T-cell (primary cell): ENCODE results near the gene GALNTL6. TPM values are rescaled to one million over a fixed set of nuclear protein-coding genes. Genes with fewer than 3 reads are reported as not detected.

Experiments
- ATAC-seq, 4 experiments: fragments of 200-7000 bp in 3 of 4; fragments of 150-1000 bp in 1 of 4; cut with Tn5 transposase; replicated peaks in 1 of 4; 1 replicate in 3 of 4; 2 replicates in 1 of 4; pipeline ENCODE4 v1.10.0; 2021; ENCODE audit warnings: moderate library complexity in 3 of 4, mild to moderate bottlenecking in 2 of 4, moderate number of reproducible peaks in 1 of 4
- CTCF ChIA-PET, 2 donors: fragments of 300-600 bp; sonication (Branson Sonifier 250); formaldehyde crosslinking; loops; one replicate each; lab custom pipeline; 2022; ENCODE audit warnings: antibody characterized with exemption in 2 of 2; lab: Charles Lee
- POLR2A ChIA-PET, 2 donors: fragments of 300-600 bp; sonication (Branson Sonifier 250); formaldehyde crosslinking; loops; one replicate each; lab custom pipeline; 2022; ENCODE audit warnings: antibody characterized with exemption in 2 of 2; lab: Charles Lee
- DNase-seq, 35 experiments: peaks; one replicate each; pipeline versions ENCODE4 v3.0.0 to v3.0.0-alpha.2; 2013 to 2023
- H3K27ac ChIP-seq: one replicate; pipeline ENCODE4 v1.5.1; 2013; ENCODE audit warnings: low read length
- H3K27me3 ChIP-seq, 2 experiments: replicated peaks in 1 of 2; 1 replicate in 1 of 2; 2 replicates in 1 of 2; pipeline versions ENCODE4 v1.6.1 to v1.7.0; 2013; ENCODE audit warnings: low read length in 1 of 2, mixed read lengths in 1 of 2; ENCODE audit not compliant: control insufficient read depth in 2 of 2, insufficient read depth in 2 of 2; ENCODE audit errors: extremely low read depth in 1 of 2
- H3K36me3 ChIP-seq, 2 donors: 1 replicate in 1 of 2; 2 replicates in 1 of 2; pipeline versions ENCODE4 v1.6.1 to v1.7.0; 2013; ENCODE audit warnings: low read length in 1 of 2; ENCODE audit not compliant: control insufficient read depth in 2 of 2, insufficient read depth in 1 of 2; ENCODE audit errors: extremely low read depth in 1 of 2
- H3K4me1 ChIP-seq, 2 experiments: 1 replicate in 1 of 2; 2 replicates in 1 of 2; pipeline versions ENCODE4 v1.6.1 to v1.7.0; 2013; ENCODE audit warnings: low read length in 2 of 2, mixed read lengths in 1 of 2; ENCODE audit not compliant: insufficient read depth in 2 of 2, control insufficient read depth in 1 of 2; ENCODE audit errors: extremely low read depth in 1 of 2
- H3K4me3 ChIP-seq, 2 donors: 1 replicate in 1 of 2; 2 replicates in 1 of 2; pipeline versions ENCODE4 v1.5.1 to v1.7.0; 2013; ENCODE audit warnings: mild to moderate bottlenecking in 2 of 2, low read length in 1 of 2, moderate library complexity in 1 of 2; ENCODE audit not compliant: control insufficient read depth in 1 of 2; ENCODE audit errors: extremely low read depth in 1 of 2
- H3K9me3 ChIP-seq: 2 replicates; pipeline ENCODE4 v1.7.0; 2013
- H3K27ac Mint-ChIP-seq, 2 donors: one replicate each; pipeline ENCODE4 v1.8.0; 2020 to 2021; ENCODE audit warnings: mild to moderate bottlenecking in 2 of 2, mixed read lengths in 2 of 2
- H3K27me3 Mint-ChIP-seq, 2 donors: one replicate each; pipeline ENCODE4 v1.8.0; 2021 to 2022; ENCODE audit warnings: mixed read lengths in 2 of 2
- H3K36me3 Mint-ChIP-seq: one replicate; pipeline ENCODE4 v1.8.0; 2021; ENCODE audit warnings: mixed read lengths
- H3K4me1 Mint-ChIP-seq, 3 donors: one replicate each; pipeline ENCODE4 v1.8.0; 2020 to 2022; ENCODE audit warnings: mixed read lengths in 3 of 3, mild to moderate bottlenecking in 1 of 3
- H3K4me3 Mint-ChIP-seq, 3 donors: one replicate each; pipeline ENCODE4 v1.8.0; 2020 to 2022; ENCODE audit warnings: mild to moderate bottlenecking in 3 of 3, mixed read lengths in 3 of 3, moderate library complexity in 3 of 3
- H3K9me3 Mint-ChIP-seq, 3 donors: one replicate each; pipeline ENCODE4 v1.8.0; 2020 to 2022; ENCODE audit warnings: mixed read lengths in 3 of 3
- WGBS: methylation state at CpG from one replicate; pipeline ENCODE4 v1.1.5; 2013; ENCODE audit warnings: missing lambda C conversion rate; ENCODE audit not compliant: insufficient coverage; 5-methylcytosine and 5-hydroxymethylcytosine counted together
- total RNA-seq, 35 experiments: library from RNA in 6 of 35; stranded (reverse) in 6 of 35; fragments of 120-200 nt in 1 of 35; gene quantifications; one replicate each; pipeline versions ENCODE4 v1.2.1 to v1.2.4 and lab custom pipeline; 2013 to 2026

Gene GALNTL6
- total RNA-seq, 5 donors from 2014 or later (not counting 1 experiment from before 2014, with no cell fraction given): not detected

GRCh38 chr4:172630280-172630679 is 817.1 kb downstream of the GALNTL6 start:
- H3K4me1 Mint-ChIP-seq: no peaks in the 10 kb centered on the region
- Histone ChIP-seq H3K9me3 (no peaks in the 10 kb centered on the region), H3K36me3 (no peaks in the 10 kb centered on the region), H3K4me3 (no peak overlapping the region), H3K27ac (no peak overlapping the region), H3K4me1 (no peaks in the 10 kb centered on the region), H3K27me3 (no peaks in the 10 kb centered on the region)
- H3K27me3 Mint-ChIP-seq: no peaks in the 10 kb centered on the region
- H3K4me3 Mint-ChIP-seq: no peak overlapping the region
- ChIA-PET CTCF (no interaction called here), POLR2A (no interaction called here)
- H3K36me3 Mint-ChIP-seq: no peaks in the 10 kb centered on the region
- WGBS: 41% methylated on average over 3 of the region's 3 CpGs
- ATAC-seq: no peak
- H3K9me3 Mint-ChIP-seq: peaks cover 7 to 19% (median 8%) of the 10 kb centered on the region in 3 donors
- no peak overlapping the region for H3K27ac Mint-ChIP-seq
- no peak for DNase-seq

GRCh38 chr4:172631832-172632231 is 818.6 kb downstream of the GALNTL6 start:
- POLR2A ChIA-PET: no interaction called here
- Histone ChIP-seq H3K36me3 (no peaks in the 10 kb centered on the region), H3K9me3 (no peaks in the 10 kb centered on the region), H3K4me3 (no peak overlapping the region), H3K27ac (no peak overlapping the region), H3K27me3 (no peaks in the 10 kb centered on the region), H3K4me1 (no peaks in the 10 kb centered on the region)
- Mint-ChIP-seq H3K4me3 (no peak overlapping the region), H3K27me3 (no peaks in the 10 kb centered on the region), H3K27ac (no peak overlapping the region), H3K4me1 (no peaks in the 10 kb centered on the region), H3K9me3 (peaks cover 3 to 16% (median 8%) of the 10 kb centered on the region in 3 donors), H3K36me3 (no peaks in the 10 kb centered on the region)
- ATAC-seq (no peak), DNase-seq (no peak)
- CTCF ChIA-PET: no interaction called here

GRCh38 chr4:172648471-172648870 is 835.3 kb downstream of the GALNTL6 start:
- H3K27ac Mint-ChIP-seq: no peak overlapping the region
- POLR2A ChIA-PET: no interaction called here

GRCh38 chr4:172649143-172649542 is 835.9 kb downstream of the GALNTL6 start:
- no peak overlapping the region for H3K4me3 Mint-ChIP-seq
- ATAC-seq: no peak
- WGBS: no CpG with 5 or more reads among the region's 2 CpGs
- H3K27me3 Mint-ChIP-seq: no peaks in the 10 kb centered on the region
- POLR2A ChIA-PET: no interaction called here
- H3K36me3 Mint-ChIP-seq: no peaks in the 10 kb centered on the region
- Histone ChIP-seq H3K27me3 (no peaks in the 10 kb centered on the region), H3K4me1 (no peaks in the 10 kb centered on the region), H3K9me3 (no peaks in the 10 kb centered on the region), H3K4me3 (no peak overlapping the region), H3K36me3 (no peaks in the 10 kb centered on the region), H3K27ac (no peak overlapping the region)
- peaks cover 2 to 14% (median 4%) of the 10 kb centered on the region in 3 donors for H3K9me3 Mint-ChIP-seq
- no peaks in the 10 kb centered on the region for H3K4me1 Mint-ChIP-seq
- H3K27ac Mint-ChIP-seq: no peak overlapping the region
- DNase-seq: no peak
- CTCF ChIA-PET: no interaction called here

More at GRCh38 chr4:172648471-172648870, 835.3 kb downstream of the GALNTL6 start:
- H3K4me1 Mint-ChIP-seq: no peaks in the 10 kb centered on the region
- H3K4me3 ChIP-seq: no peak overlapping the region
- no peak overlapping the region for H3K27ac ChIP-seq
- H3K36me3 ChIP-seq: no peaks in the 10 kb centered on the region
- 88% methylated on average over 1 of the region's 2 CpGs for WGBS
- H3K36me3 Mint-ChIP-seq: no peaks in the 10 kb centered on the region
- H3K4me3 Mint-ChIP-seq: no peak overlapping the region
- no peaks in the 10 kb centered on the region for H3K4me1 ChIP-seq
- CTCF ChIA-PET: no interaction called here
- DNase-seq (no peak), ATAC-seq (no peak)
- no peaks in the 10 kb centered on the region for H3K9me3 ChIP-seq
- H3K27me3 ChIP-seq: no peaks in the 10 kb centered on the region
- H3K9me3 Mint-ChIP-seq: peaks cover 3 to 13% (median 4%) of the 10 kb centered on the region in 3 donors
- H3K27me3 Mint-ChIP-seq: no peaks in the 10 kb centered on the region

- H3K9me3 Mint-ChIP-seq: peaks cover 0 to 12% (median 4%) of the 10 kb centered on the region in 3 donors
- ATAC-seq: no peak
- Histone ChIP-seq H3K27ac (no peak overlapping the region), H3K27me3 (no peaks in the 10 kb centered on the region), H3K36me3 (no peaks in the 10 kb centered on the region), H3K9me3 (no peaks in the 10 kb centered on the region), H3K4me3 (no peak overlapping the region), H3K4me1 (no peaks in the 10 kb centered on the region)
- no peak overlapping the region for H3K27ac Mint-ChIP-seq
- DNase-seq: no peak
- POLR2A ChIA-PET: no interaction called here
- H3K4me1 Mint-ChIP-seq: no peaks in the 10 kb centered on the region
- no peaks in the 10 kb centered on the region for H3K27me3 Mint-ChIP-seq
- H3K36me3 Mint-ChIP-seq: no peaks in the 10 kb centered on the region
- no peak overlapping the region for H3K4me3 Mint-ChIP-seq
- CTCF ChIA-PET: no interaction called here
- no CpG with 5 or more reads among the region's 1 CpG for WGBS
These were observed 837.7 kb downstream of the GALNTL6 start for GRCh38 chr4:172650758-172651530.

- Mint-ChIP-seq H3K9me3 (peaks cover 0 to 16% (median 4%) of the 10 kb centered on the region in 3 donors), H3K36me3 (no peaks in the 10 kb centered on the region), H3K4me3 (no peak overlapping the region), H3K4me1 (no peaks in the 10 kb centered on the region), H3K27me3 (no peaks in the 10 kb centered on the region), H3K27ac (no peak overlapping the region)
- Histone ChIP-seq H3K27me3 (no peaks in the 10 kb centered on the region), H3K9me3 (no peaks in the 10 kb centered on the region), H3K27ac (no peak overlapping the region), H3K4me1 (no peaks in the 10 kb centered on the region), H3K36me3 (no peaks in the 10 kb centered on the region), H3K4me3 (no peak overlapping the region)
- ChIA-PET CTCF (no interaction called here), POLR2A (no interaction called here)
- WGBS: no CpG with 5 or more reads among the region's 2 CpGs
- ATAC-seq (no peak), DNase-seq (no peak)
These were observed 838.8 kb downstream of the GALNTL6 start for GRCh38 chr4:172651961-172652360.
